HUES6 (cell line): ENCODE results near the gene AHNAK.

ENCODE experiments used
- H3K27ac ChIP-seq: 2 replicates; pipeline ENCODE4 v1.7.0; 2013; ENCODE audit warnings: low read depth, mild to moderate bottlenecking, low read length, inconsistent platforms
- H3K27me3 ChIP-seq: 2 replicates; pipeline ENCODE4 v1.6.1; 2013; ENCODE audit warnings: low read length; ENCODE audit not compliant: control insufficient read depth, insufficient read depth
- H3K36me3 ChIP-seq: 2 replicates; pipeline ENCODE4 v1.6.1; 2013; ENCODE audit warnings: low read length; ENCODE audit not compliant: control insufficient read depth, insufficient read depth
- H3K4me1 ChIP-seq: 2 replicates; pipeline ENCODE4 v1.6.1; 2013; ENCODE audit warnings: low read length; ENCODE audit not compliant: control insufficient read depth, insufficient read depth
- H3K4me3 ChIP-seq: 2 replicates; pipeline ENCODE4 v1.5.1; 2013; ENCODE audit warnings: low read depth, low read length
- H3K9ac ChIP-seq: one replicate; pipeline ENCODE4 v1.6.1; 2013; ENCODE audit warnings: mild to moderate bottlenecking, low read length
- H3K9me3 ChIP-seq: 2 replicates; pipeline ENCODE4 v1.6.1; 2013; ENCODE audit warnings: low read depth, low read length; ENCODE audit not compliant: control insufficient read depth, insufficient read depth

AHNAK gene

GRCh38 chr11:62464655-62465054, 82.0 kb downstream of the AHNAK start:
- Histone ChIP-seq H3K27me3 (no peaks in the 10 kb centered on the region), H3K4me3 (no peak overlapping the region), H3K4me1 (peaks cover 4% of the 10 kb centered on the region), H3K9me3 (no peaks in the 10 kb centered on the region), H3K27ac (no peak overlapping the region), H3K9ac (no peak overlapping the region), H3K36me3 (no peaks in the 10 kb centered on the region)

GRCh38 chr11:62463121-62463542, 83.5 kb downstream of the AHNAK start:
- H3K9me3 ChIP-seq: no peaks in the 10 kb centered on the region
- H3K27me3 ChIP-seq: no peaks in the 10 kb centered on the region
- no peak overlapping the region for H3K27ac ChIP-seq
- no peak overlapping the region for H3K9ac ChIP-seq
- peaks cover 4% of the 10 kb centered on the region for H3K4me1 ChIP-seq
- no peaks in the 10 kb centered on the region for H3K36me3 ChIP-seq
- no peak overlapping the region for H3K4me3 ChIP-seq

GRCh38 chr11:62462508-62462892, 84.1 kb downstream of the AHNAK start:
- H3K36me3 ChIP-seq: no peaks in the 10 kb centered on the region
- peaks cover 4% of the 10 kb centered on the region for H3K4me1 ChIP-seq
- H3K9ac ChIP-seq: no peak overlapping the region
- H3K9me3 ChIP-seq: no peaks in the 10 kb centered on the region
- no peak overlapping the region for H3K4me3 ChIP-seq
- H3K27me3 ChIP-seq: no peaks in the 10 kb centered on the region
- H3K27ac ChIP-seq: no peak overlapping the region

GRCh38 chr11:62461740-62462507, 84.7 kb downstream of the AHNAK start:
- H3K9ac ChIP-seq: no peak overlapping the region
- peaks cover 4% of the 10 kb centered on the region for H3K4me1 ChIP-seq
- H3K27ac ChIP-seq: no peak overlapping the region

GRCh38 chr11:62459080-62459479, 87.5 kb downstream of the AHNAK start:
- Histone ChIP-seq H3K36me3 (no peaks in the 10 kb centered on the region), H3K9me3 (peaks cover 7% of the 10 kb centered on the region; the same call in 1 of the 2 replicates), H3K9ac (no peak overlapping the region), H3K27me3 (no peaks in the 10 kb centered on the region), H3K4me3 (no peak overlapping the region), H3K27ac (no peak overlapping the region), H3K4me1 (peaks cover 4% of the 10 kb centered on the region)

More at GRCh38 chr11:62461740-62462507, 84.7 kb downstream of the AHNAK start:
- no peaks in the 10 kb centered on the region for H3K36me3 ChIP-seq
- no peak overlapping the region for H3K4me3 ChIP-seq
- H3K9me3 ChIP-seq: no peaks in the 10 kb centered on the region
- no peaks in the 10 kb centered on the region for H3K27me3 ChIP-seq

GRCh38 chr11:62458212-62459002, 88.2 kb downstream of the AHNAK start:
- Histone ChIP-seq H3K9me3 (peaks cover 7% of the 10 kb centered on the region; the same call in 1 of the 2 replicates), H3K9ac (no peak overlapping the region), H3K36me3 (no peaks in the 10 kb centered on the region), H3K27ac (no peak overlapping the region), H3K27me3 (no peaks in the 10 kb centered on the region), H3K4me1 (peaks cover 4% of the 10 kb centered on the region), H3K4me3 (no peak overlapping the region)

GRCh38 chr11:62457478-62457877, 89.1 kb downstream of the AHNAK start:
- Histone ChIP-seq H3K27me3 (no peaks in the 10 kb centered on the region), H3K9ac (no peak overlapping the region), H3K36me3 (no peaks in the 10 kb centered on the region), H3K27ac (no peak overlapping the region), H3K4me1 (peaks cover 3% of the 10 kb centered on the region), H3K4me3 (no peak overlapping the region), H3K9me3 (peaks cover 7% of the 10 kb centered on the region; the same call in 1 of the 2 replicates)

- H3K4me1 ChIP-seq: no peaks in the 10 kb centered on the region
- no peak overlapping the region for H3K4me3 ChIP-seq
- no peak overlapping the region for H3K27ac ChIP-seq
- H3K36me3 ChIP-seq: no peaks in the 10 kb centered on the region
- H3K27me3 ChIP-seq: no peaks in the 10 kb centered on the region
- no peak overlapping the region for H3K9ac ChIP-seq
- H3K9me3 ChIP-seq: peaks cover 7% of the 10 kb centered on the region; the same call in 1 of the 2 replicates
Measured at GRCh38 chr11:62456630-62457029, 90.0 kb downstream of the AHNAK start.

GRCh38 chr11:62452839-62453468, 93.7 kb downstream of the AHNAK start:
- peaks cover 7% of the 10 kb centered on the region; the same call in 1 of the 2 replicates for H3K9me3 ChIP-seq
- no peak overlapping the region for H3K4me3 ChIP-seq
- H3K4me1 ChIP-seq: no peaks in the 10 kb centered on the region
- no peaks in the 10 kb centered on the region for H3K36me3 ChIP-seq
- no peak overlapping the region for H3K27ac ChIP-seq
- H3K27me3 ChIP-seq: no peaks in the 10 kb centered on the region
- no peak overlapping the region for H3K9ac ChIP-seq

GRCh38 chr11:62452261-62452660, 94.3 kb downstream of the AHNAK start:
- Histone ChIP-seq H3K27ac (no peak overlapping the region), H3K9me3 (peaks cover 7% of the 10 kb centered on the region; the same call in 1 of the 2 replicates), H3K27me3 (no peaks in the 10 kb centered on the region), H3K9ac (no peak overlapping the region), H3K36me3 (no peaks in the 10 kb centered on the region), H3K4me1 (no peaks in the 10 kb centered on the region), H3K4me3 (no peak overlapping the region)

GRCh38 chr11:62451241-62451621, 95.4 kb downstream of the AHNAK start:
- H3K27ac ChIP-seq: no peak overlapping the region
- H3K36me3 ChIP-seq: no peaks in the 10 kb centered on the region
- H3K9ac ChIP-seq: no peak overlapping the region
- no peaks in the 10 kb centered on the region for H3K4me1 ChIP-seq
- H3K27me3 ChIP-seq: no peaks in the 10 kb centered on the region
- H3K4me3 ChIP-seq: no peak overlapping the region
- peaks cover 5% of the 10 kb centered on the region; the same call in 1 of the 2 replicates for H3K9me3 ChIP-seq
